Kidney (tissue), 14 donors: ENCODE data around the gene WDR64. TPM values are rescaled to one million over a fixed set of nuclear protein-coding genes. Genes with fewer than 3 reads are reported as not detected.

ENCODE experiments used
- DNase-seq, 5 donors: peaks; one replicate each; pipeline ENCODE4 v3.0.0-alpha.2; 2013 to 2020
- FAIRE-seq: peaks from 2 replicates; lab custom pipeline; 2012; peaks lifted over from hg19 to GRCh38; lab: Jason Lieb, UNC
- H3K27ac ChIP-seq, 2 donors: one replicate each; pipeline ENCODE4 v1.7.0; 2013; ENCODE audit warnings: low read depth in 2 of 2, low read length in 2 of 2, inconsistent platforms in 1 of 2
- H3K27me3 ChIP-seq: one replicate; pipeline ENCODE4 v1.7.1; 2013; ENCODE audit warnings: low read length, inconsistent platforms; ENCODE audit not compliant: control insufficient read depth, insufficient read depth
- H3K36me3 ChIP-seq, 3 donors: one replicate each; pipeline versions ENCODE4 v1.7.0 to v1.7.1; 2013; ENCODE audit warnings: low read length in 3 of 3, control low read depth in 1 of 3, inconsistent platforms in 1 of 3; ENCODE audit not compliant: insufficient read depth in 3 of 3, control insufficient read depth in 2 of 3
- H3K4me1 ChIP-seq, 3 donors: one replicate each; pipeline versions ENCODE4 v1.7.0 to v1.7.1; 2013; ENCODE audit warnings: low read length in 3 of 3, inconsistent platforms in 1 of 3, low read depth in 1 of 3; ENCODE audit not compliant: control insufficient read depth in 2 of 3, insufficient read depth in 2 of 3
- H3K4me3 ChIP-seq, 3 donors: one replicate each; pipeline versions ENCODE4 v1.7.0 to v1.8.1; 2013; ENCODE audit warnings: low read length in 3 of 3, control low read depth in 1 of 3, inconsistent platforms in 1 of 3
- H3K9ac ChIP-seq, 3 donors: one replicate each; pipeline versions ENCODE4 v1.7.0 to v1.7.1; 2013; ENCODE audit warnings: low read length in 3 of 3, control low read depth in 1 of 3, inconsistent platforms in 1 of 3
- H3K9me3 ChIP-seq, 3 donors: one replicate each; pipeline versions ENCODE4 v1.7.0 to v1.7.1; 2013; ENCODE audit warnings: low read length in 3 of 3, control low read depth in 1 of 3, inconsistent platforms in 1 of 3; ENCODE audit not compliant: control insufficient read depth in 2 of 3, insufficient read depth in 1 of 3
- intact Hi-C: fragments of 100-400 bp; cut with DNase I; formaldehyde crosslinking; loops from one replicate; pipeline ENCODE4 v1.11.1; 2022
- polyA plus RNA-seq: library from polyadenylated mRNA; stranded (reverse); fragments of 350-450 nt; fragmentation: Illumina TruSeq; extraction: RNeasy Lipid Tissue Mini Kit (QIAGEN cat#74804); gene quantifications from one replicate; pipeline ENCODE4 v1.2.3, GENCODE V29; 2014; ENCODE audit warnings: low read depth, low replicate concordance; ENCODE audit not compliant: insufficient read depth
- total RNA-seq: library from RNA; stranded (reverse); fragmentation: NEBNext Ultra II Directional; extraction: Animal tissue kit (Norgen Biotek cat#: 25700); gene quantifications from one replicate; pipeline ENCODE4 v1.2.1, GENCODE V29; 2021
- TF ChIP-seq, protein P1 (sequence below): IDR thresholded peaks from 3 replicates; pipeline ENCODE4 v1.5.1; 2012; ENCODE audit warnings: mild to moderate bottlenecking, moderate library complexity, borderline replicate concordance; ENCODE audit not compliant: insufficient read depth; ENCODE audit errors: extremely low read depth
- donor health status: control.
- donor health status: control.
- donor health status: control.
- donor health status: control.
- donor health status: control.
- donor health status: DM: yes; HTN: yes; CAD: no.
- donor health status: Normal renal cell carcinoma (clear cell type).

Gene WDR64
- total and polyA plus RNA-seq, 2 donors from 2014 or later, result not detected

GRCh38 chr1:241696172-241696814, 44.2 kb downstream of the WDR64 start:
- H3K9me3 ChIP-seq, result no peaks in the 10 kb centered on the region
- no peaks in the 10 kb centered on the region for H3K36me3 ChIP-seq
- no peak overlapping the region for H3K9ac ChIP-seq
- intact Hi-C loops, result no loop called here
- no peak for FAIRE-seq
- H3K27me3 ChIP-seq, result no peaks in the 10 kb centered on the region
- H3K4me1 ChIP-seq, result no peaks in the 10 kb centered on the region
- no peak for DNase-seq
- TF ChIP-seq, protein P1, sequence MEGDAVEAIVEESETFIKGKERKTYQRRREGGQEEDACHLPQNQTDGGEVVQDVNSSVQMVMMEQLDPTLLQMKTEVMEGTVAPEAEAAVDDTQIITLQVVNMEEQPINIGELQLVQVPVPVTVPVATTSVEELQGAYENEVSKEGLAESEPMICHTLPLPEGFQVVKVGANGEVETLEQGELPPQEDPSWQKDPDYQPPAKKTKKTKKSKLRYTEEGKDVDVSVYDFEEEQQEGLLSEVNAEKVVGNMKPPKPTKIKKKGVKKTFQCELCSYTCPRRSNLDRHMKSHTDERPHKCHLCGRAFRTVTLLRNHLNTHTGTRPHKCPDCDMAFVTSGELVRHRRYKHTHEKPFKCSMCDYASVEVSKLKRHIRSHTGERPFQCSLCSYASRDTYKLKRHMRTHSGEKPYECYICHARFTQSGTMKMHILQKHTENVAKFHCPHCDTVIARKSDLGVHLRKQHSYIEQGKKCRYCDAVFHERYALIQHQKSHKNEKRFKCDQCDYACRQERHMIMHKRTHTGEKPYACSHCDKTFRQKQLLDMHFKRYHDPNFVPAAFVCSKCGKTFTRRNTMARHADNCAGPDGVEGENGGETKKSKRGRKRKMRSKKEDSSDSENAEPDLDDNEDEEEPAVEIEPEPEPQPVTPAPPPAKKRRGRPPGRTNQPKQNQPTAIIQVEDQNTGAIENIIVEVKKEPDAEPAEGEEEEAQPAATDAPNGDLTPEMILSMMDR, result no peak
- no peak overlapping the region for H3K4me3 ChIP-seq
- no peak overlapping the region for H3K27ac ChIP-seq

GRCh38 chr1:241696815-241697639, 44.9 kb downstream of the WDR64 start:
- Histone ChIP-seq H3K9me3 (no peaks in the 10 kb centered on the region), H3K36me3 (no peaks in the 10 kb centered on the region), H3K27me3 (no peaks in the 10 kb centered on the region), H3K9ac (no peak overlapping the region), H3K4me1 (no peaks in the 10 kb centered on the region), H3K27ac (no peak overlapping the region), H3K4me3 (no peak overlapping the region)
- intact Hi-C loops, result no loop called here
- no peak for FAIRE-seq
- no peak for DNase-seq
- TF ChIP-seq, protein P1, result no peak

- intact Hi-C loops, result no loop called here
Observed at GRCh38 chr1:241697640-241698018, 45.5 kb downstream of the WDR64 start.

More at GRCh38 chr1:241697640-241698018, 45.5 kb downstream of the WDR64 start:
- Histone ChIP-seq H3K27me3 (no peaks in the 10 kb centered on the region), H3K4me3 (no peak overlapping the region), H3K36me3 (no peaks in the 10 kb centered on the region), H3K27ac (no peak overlapping the region), H3K4me1 (no peaks in the 10 kb centered on the region), H3K9ac (no peak overlapping the region), H3K9me3 (no peaks in the 10 kb centered on the region)
- FAIRE-seq (no peak), DNase-seq (no peak)
- TF ChIP-seq, protein P1, result no peak
